NCI-H2171 treated with DMSO at 0.1 percent for 48 hours (cell line): ENCODE measurements around the gene COL15A1.

ENCODE experiments used
- DNase-seq: peaks from one replicate; lab custom pipeline; 2025; lab: John Stamatoyannopoulos, UW

The COL15A1 gene

DNA sequence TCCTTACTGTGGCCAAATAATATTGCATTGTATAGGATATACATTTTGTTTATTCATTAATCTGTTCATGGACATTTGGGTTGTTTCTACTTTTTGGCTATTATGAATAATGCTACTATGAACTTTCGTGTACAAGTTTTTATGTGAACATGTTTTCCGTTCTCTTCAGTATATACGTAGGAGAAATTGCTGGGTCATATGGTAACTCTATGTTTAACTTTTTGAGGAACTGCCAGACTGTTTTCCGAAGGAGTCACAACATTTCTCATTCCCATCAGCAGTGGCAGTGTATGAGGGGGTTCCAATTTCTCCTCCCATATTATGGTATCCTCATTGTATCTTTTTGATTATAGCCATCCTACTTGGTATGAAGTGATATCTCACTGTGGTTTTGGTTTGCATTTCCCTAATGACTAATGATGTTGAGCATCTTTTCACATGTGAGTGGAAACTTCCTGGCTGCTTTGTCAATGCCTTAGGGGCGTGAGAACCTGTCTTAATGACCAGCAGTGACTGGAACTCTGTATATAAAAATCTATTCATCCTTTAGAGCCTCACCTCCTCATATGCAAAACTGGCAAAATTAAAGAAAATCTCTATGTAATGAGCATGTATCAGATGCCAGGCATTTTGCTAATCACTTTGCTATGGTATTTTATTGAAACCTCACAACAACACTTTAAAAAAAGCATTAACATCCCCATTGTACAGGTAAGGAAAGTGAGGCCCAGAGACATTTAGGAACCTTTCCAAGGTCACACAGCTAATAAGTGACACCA lies 113.4 kb downstream of the COL15A1 start:
- DNase-seq: no peak

DNA sequence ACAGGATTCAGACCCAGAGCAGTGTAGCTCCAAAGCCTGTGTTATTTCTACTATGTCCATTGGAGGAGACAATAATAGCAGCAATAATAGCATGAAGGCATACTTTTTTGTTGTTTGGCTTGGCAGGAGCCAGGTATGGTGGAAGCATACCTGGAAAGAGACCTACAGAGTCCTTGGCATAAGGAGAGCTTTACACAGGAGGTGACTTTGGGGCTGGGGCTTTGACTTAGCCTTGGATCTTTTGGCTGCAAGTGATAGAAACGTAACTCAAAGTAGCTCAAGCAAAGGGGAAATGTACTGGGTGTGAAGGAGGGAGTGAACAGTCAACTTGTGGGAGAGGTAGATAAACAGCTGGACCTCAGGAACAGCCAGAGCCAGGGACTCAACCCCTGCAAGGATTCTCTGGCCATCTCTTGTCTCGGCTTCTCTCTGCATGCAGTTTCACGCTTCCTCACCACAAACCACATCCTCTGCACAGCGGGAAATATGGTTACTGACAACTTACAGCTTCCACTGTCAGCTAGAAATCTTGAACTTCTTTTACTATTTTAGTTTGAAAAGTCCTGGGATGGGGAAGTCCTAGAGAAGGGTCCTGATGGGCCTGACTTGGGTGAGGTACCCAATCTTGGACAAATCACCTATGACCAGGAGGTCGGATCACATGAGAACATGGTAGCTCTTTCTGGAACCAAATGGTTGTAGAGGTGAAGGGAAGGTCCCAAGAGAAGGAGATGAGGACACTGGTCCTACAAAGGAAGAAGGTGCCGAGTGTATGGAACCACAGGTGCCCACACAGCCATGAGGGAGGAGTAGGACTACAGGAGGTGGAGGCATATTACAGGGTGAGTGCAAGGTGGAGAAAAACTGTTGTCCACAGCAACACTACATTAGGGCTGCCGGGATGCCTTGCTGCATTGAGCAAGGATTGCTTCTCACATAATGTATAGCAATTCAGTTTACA lies 114.2 kb downstream of the COL15A1 start:
- DNase-seq: no peak

DNA sequence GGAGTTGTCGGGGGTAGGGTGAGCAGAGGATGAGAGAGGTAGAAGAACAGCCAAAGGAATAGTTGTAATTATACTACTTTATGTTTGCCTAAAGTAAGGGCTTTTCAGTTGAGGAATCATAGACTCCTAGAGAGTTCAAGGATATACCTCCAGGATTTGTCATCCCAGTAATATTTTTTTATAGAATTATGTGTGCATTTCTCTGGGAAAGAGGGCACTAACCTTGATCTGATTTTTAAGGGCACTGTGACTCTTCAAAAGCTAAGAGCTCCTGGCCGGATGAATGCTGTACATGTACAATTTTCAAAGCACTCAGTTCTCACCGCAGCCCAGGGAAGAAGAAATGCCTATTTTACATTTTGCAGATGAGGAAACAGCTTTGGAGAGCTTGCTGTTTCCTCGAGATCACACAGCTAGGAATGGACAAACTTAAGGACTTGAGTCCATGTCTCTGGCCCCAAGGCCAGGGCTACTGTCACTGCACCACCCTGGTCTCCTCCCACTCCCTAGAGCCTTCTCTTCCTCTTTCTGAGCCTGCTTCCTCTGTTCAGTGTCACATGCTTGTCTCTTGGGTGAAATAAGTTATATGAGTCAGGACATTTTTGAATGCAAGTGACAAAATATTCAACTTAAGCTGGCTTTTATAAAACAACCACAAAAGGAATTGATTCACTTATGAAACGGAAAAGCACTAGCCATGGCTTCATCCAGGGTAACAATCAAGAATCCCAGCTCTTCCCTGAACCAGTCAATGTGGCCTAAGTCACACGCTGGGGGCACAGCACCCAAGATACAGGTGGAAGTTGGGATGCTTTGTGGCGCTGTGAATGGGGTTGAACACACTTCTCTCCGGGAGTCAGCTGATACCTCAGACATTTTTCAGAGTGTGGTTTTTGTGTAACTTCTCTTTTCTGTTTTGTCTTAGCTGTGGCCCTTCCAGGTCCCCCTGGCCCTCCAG lies 115.5 kb downstream of the COL15A1 start:
- no peak for DNase-seq

DNA sequence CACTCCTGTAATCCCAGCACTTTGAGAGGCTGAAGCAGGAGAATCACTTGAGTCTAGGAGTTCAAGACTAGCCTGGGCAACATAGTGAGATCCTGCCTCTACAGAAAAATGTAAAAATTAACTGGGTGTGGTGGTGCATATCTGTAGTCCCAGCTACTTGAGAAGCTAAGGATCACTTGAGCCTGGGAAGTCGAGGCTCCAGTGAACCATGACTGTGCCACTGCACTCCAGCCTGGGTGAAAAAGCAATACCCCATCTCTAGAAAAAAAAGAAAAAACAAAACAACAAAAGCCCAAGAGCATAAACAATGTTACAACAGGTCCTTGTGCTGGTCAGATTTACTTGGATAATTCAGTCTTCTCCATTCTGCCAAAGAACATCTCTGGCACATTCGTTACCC lies 116.9 kb downstream of the COL15A1 start:
- DNase-seq: no peak

DNA sequence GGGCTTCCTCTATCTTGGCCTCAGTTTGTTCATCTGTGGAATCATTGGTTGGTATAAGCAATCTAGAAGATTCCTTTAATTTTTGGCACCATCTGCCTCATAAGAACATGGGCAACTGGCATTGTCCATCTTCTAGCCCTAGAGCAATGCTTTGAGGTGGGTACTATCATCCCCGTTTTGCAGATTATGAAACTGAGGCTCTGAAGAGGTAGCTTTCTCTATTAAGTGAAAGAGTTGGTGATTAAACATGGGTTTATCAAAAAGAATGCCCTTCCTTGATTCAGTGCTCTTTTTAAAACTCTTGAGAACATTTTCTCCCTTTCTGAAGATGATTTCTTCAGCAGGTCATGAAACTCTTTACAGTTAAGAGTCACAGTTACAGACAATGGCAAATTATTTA lies 118.8 kb downstream of the COL15A1 start:
- no peak for DNase-seq

DNA sequence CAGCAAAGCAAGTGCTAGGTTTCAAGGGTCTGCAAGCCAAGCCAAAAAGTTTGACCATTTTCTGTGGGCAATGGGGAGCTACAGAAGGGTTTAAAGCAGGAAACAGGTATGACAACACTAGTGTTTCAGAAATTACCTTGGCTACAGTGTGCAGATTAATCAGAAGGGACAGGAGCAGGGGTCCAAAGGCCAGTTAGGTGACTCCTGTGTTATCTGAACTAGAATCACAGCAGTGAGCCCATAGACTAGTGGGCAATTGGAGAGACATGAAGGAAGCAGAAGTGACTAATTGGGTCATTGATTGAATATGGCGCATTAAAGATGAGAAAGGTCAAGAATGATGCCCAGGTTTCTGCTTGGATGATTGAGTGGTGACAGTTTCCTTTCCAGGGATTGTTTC lies 119.8 kb downstream of the COL15A1 start:
- DNase-seq: no peak

DNA sequence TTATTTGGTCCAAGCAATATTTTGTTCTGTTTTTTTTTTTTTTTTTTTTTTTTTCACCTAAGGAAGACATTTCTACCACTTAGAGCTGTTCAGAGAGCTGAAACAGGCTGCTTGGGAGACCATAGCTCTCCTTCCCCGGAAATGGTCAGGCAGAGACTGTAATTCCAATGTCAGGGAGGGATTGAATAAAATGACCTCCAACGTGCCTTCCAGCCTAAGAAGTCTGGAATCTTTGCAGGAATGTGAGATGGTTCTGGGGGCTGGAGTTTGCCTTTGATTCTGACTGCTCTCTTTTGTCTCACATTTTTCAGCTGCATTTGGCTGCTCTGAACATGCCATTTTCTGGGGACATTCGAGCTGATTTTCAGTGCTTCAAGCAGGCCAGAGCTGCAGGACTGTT lies 122.9 kb downstream of the COL15A1 start:
- DNase-seq: no peak

DNA sequence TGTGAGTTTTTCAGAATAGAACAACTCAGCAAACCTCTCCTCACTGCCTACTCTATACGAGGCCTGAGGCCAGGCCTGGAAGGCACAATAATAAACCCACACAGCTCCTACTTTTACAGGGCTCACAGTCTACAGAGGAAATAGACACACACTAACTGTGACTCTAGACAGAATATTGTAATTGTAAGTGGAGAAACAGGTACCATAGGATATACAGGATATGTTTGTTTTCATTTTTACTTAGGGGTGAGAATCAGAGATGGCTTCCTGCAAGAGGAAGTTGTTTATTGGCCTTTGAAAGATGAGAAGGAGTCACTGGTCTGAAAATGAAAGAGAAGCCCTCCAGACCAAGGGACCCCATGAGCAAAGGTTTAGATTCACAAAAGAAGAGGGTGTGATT lies 125.4 kb downstream of the COL15A1 start:
- no peak for DNase-seq

DNA sequence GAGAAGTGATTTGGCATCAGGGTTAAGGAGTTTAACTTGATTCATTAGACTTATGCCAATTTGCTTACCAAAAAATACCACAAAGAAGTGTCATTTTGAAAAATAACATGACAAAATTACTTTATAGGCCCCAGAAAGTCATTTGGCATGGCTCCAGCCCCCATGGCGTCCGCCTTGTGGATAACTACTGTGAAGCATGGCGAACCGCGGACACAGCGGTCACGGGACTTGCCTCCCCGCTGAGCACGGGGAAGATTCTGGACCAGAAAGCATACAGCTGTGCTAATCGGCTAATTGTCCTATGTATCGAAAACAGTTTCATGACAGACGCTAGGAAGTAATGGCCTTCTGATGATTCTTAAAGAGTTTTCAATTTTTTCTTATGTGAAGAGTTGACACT lies 125.8 kb downstream of the COL15A1 start:
- no peak for DNase-seq

DNA sequence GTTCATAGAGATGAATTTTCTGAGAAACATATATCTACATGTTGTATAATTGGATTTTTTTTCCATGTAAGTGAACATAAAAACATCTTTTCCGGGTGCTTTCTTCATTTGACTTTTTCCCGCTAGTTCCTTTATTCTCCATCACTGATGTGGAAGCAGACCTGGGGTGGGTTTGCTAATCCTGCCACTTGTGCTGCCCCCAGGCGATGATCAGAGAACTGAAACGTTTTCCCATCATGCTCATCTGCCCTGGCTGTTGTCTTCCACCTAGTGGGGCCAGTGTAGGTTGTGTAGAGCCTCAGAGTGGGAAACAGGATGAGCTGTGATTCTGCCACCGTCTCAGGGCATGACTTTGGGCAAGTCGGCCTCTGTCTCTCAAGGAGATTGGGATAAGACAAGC lies 127.0 kb downstream of the COL15A1 start:
- no peak for DNase-seq

DNA sequence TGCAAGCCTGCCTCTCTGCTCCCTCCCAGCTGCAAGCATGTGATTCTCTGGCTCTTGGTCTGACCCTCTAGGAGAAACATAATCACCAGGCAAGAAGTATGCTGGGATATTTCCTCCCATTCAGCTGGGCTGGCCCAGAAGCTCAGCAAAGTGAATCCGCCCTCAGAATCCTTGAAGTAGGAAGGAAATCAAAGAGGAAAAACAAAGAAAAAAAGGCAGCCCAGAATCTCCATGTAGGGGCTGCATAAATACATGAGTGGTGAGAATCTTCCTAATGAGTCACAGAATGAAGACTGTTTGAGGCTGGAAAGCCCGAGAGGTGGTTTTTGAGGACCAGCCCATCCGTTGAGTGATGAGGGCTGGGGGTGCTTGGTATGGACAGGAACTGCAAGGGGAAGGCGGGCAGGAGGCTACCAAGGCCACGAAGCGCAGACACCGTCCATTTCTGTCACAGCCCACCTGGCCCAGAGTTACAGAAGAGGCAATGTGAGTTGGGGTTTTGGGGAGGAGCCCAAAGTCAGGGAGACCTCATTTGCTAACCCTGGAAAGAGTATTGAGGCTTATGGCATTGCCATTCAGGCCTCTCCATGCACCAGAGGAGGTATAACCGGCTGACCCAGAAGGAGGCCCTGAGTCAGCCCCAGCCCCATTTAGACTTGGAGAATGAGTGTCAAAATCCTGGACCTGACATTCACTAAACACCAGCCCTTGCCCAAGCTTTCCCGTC lies 127.8 kb downstream of the COL15A1 start:
- DNase-seq: no peak

DNA sequence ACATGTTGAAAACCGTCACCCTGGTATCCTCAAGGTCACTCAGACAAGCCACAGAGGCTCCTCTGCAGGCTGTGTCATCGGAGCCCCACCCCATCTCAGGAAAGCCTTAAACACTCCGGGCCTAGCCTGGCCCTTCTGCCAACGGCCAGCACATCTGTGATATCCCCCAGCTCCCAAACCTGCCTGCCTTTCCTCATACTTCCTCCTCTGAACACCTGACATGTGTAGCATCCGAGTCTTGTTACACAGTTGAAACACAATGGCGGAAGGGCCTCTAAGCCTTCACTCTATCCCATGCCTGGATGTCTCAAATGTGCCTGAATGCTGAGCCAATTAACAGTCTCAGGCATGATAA lies 128.3 kb downstream of the COL15A1 start:
- no peak for DNase-seq

DNA sequence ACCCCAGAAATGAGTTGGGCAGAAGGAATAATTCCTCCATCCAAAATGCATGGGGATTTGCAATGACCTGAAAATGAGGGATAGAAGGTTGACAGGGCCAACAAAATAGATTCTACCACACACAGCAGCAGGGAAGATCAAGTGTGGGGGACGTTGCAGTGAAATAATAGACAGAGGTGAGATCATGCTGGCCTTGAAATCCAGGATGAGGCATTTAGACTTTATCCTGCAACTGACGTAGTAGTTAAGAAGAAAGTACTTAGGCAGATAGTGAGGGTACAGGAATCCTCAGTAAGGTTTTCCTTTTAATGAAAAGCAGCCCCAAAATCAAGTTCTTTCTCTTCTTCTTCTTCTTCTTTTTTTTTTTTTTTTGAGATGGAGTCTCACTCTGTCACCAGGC lies 129.6 kb downstream of the COL15A1 start:
- no peak for DNase-seq

DNA sequence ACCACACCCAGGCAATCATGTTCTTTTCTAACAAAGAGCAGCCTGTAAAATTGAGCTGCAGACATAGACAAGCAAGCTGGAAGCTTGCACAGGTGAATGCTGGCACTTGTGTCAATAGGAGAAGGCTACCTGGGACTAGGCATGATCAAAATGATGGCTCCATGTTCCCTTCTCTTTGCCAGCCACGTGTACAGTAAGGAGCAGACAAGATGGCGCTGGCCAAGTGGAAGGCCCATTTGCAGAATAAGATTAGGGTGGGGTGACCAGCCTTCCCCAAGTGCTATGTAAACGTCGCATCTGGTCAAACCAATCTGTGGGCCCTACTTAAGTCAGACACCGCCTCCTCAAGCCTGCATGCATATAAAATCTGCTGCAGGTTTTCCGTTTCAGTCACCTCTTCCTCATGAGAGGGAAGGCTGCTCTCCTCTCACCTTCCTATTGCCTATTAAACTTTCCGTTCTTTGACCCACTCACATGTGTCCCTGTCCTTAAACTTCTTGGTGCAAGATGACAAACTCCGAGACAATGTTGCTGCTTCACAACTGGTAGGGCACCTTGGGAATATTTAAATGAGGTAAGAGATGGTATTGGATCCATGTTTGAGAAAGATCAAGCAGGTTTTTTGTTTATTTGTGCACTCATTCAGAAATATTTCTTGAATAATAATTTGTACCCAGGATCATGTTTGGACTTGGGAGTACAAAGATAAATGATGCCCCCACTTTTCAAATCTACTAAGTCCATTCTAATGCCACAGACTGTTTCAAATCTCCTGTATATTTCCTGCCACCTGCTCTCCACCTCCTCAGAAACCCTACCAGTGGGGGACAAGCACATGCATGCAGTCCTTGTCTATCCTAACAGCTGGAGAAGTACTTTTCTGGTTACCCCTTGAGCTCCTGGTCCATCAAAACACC lies 130.5 kb downstream of the COL15A1 start:
- peak; percentile 6 for DNase-seq

DNA sequence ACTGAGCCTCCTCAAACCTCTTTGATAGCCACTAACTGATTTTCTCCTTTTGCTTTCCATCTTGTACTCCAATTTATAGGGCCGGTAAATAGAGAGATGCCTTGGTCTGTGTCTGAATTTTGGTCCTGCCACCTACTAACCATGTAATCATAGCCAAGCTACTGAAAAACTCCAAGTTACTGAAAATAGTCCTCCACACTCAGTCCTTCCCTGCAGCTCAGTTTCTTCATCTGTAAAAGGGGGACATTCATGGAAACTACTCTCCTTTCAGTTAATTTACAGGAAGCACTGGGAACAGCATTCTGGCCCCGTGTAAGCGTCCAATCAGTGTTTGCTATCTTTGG lies 131.2 kb downstream of the COL15A1 start:
- no peak for DNase-seq

DNA sequence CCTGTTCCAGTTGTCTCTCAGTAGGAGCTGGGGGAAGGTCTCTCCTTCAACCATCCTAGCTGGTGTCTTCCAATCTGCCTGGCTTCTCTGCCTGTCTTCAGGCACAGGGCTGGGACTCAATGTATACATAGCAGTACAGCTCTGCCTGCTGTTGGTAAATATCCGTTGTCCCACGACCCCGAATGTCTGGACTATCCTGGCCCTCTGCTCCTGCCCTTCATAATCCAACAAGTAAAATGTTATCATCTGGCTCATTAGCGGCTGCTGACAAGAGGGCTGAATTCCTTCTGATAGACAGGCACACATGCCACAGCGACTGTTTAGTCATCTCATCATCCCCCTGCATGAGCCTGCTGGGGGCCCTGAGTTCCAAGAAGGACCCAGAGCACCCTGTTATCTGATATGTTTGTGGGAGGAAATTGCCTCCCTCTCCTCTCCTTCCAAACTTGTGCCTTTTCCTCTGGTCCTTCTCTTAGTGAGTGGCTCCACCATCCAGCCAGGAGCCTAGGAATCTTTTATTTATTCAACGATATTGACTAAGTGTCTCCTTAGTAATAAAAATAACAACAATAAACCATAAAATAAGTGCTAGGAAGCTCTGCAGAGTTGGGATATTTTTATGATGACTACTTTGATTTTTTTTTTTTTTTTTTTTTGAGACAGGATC lies 131.7 kb downstream of the COL15A1 start:
- no peak for DNase-seq

DNA sequence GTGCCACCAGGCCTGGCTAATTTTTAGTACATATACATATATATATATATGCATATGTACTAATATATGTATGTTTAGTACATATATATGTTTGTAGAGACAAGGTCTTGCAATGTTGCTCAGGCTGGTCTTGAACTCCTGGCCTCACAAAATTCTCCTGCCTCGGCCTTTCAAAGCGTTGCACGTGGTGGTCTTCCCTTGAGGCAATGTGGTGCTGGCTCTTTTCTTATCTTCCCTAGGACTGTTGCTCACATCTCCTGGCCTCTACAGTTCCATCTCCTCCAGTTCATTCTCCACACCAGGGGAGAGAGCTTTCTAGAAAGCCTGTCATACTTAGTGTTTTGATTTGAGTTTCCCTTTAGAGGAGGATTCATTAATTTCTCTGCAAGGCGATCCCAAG lies 132.3 kb downstream of the COL15A1 start:
- no peak for DNase-seq

DNA sequence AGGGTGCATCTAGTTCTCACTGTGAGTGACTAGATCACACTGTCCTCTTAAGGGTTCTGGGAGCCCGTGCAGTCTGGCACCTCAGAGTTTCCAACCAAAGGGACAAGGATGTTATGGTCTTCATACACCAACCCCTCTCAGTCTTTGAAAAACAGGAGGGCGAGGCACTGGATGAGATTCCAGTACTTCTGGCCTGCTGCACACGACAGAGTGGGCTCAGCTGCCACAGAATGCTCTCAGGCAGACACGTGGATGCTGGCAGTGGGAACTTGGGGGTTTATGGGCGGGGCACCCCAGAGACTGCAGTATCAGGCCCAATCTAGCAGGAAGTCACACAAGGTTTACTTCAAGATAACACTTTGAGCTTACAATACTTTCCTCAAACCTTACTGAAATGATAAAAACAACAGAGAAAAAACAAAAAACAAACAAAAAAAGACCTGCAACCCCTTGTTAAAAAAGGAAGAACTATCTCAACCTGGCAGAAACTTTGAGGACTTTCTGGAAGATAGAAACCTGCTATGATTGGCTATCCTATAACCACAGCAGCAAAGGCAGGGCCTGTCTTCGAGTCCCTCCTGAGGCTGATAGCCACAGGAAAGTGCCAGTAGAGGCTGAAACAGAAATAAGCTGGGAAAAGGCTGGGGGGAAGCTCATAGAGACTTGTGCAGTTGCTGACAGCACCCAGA lies 132.9 kb downstream of the COL15A1 start:
- DNase-seq: no peak

DNA sequence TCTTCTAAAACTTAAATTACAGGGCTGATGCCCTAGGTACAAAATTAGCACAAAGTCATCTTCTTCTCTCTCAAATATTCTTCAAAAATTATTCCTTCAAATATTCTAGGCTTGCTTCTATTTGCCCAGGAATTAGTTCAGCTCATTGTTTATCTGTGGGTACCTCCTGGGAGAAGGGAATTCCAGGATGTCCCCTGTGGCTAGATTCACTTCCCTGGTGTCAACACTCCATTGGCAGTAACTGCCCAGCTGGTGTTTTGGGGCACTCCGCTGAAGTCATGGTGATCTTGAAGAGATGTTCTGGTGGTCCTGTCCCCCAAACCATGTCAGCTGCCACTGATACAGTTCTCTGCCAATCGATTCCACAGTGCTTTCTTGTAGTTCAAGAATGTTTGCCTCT lies 135.0 kb downstream of the COL15A1 start:
- no peak for DNase-seq
